Measurements from ENCODE around the gene CD22.
"Not testable (repeated sequence)": the region's sequence is repeated elsewhere in the genome, so short reads cannot be mapped to it uniquely, and the experiment has no call there.

Gene CD22

GRCh38 chr19:35284153-35285094 is 44.6 kb upstream of the CD22 start:
- H3K27me3 ChIP-seq (ENCODE audit: insufficient read depth, poor library complexity, severe bottlenecking): peaks cover 17% of the 10 kb centered on the region
- no peaks in the 10 kb centered on the region for H3K4me1 ChIP-seq (ENCODE audit: insufficient read depth, poor library complexity, severe bottlenecking)
- ATAC-seq (ENCODE audit: low read depth): no peak
- no peaks in the 10 kb centered on the region for H3K36me3 ChIP-seq (ENCODE audit: low read depth)
- no peaks in the 10 kb centered on the region for H3K9me3 ChIP-seq (ENCODE audit: severe bottlenecking)
- no peak overlapping the region for H3K27ac ChIP-seq (ENCODE audit: poor library complexity, severe bottlenecking)
- no peak for DNase-seq (ENCODE audit: low spot score)
- no peak overlapping the region for H3K4me3 ChIP-seq (ENCODE audit: severe bottlenecking)
- TF ChIP-seq CTCF (IDR thresholded peaks at IDR 0.05; ENCODE audit: poor library complexity, severe bottlenecking): no peak

GRCh38 chr19:35285095-35285449 is 43.9 kb upstream of the CD22 start:
- no peak for TF ChIP-seq CTCF (IDR thresholded peaks at IDR 0.05; ENCODE audit: poor library complexity, severe bottlenecking)
- Histone ChIP-seq H3K4me1 (ENCODE audit: insufficient read depth, poor library complexity, severe bottlenecking) (no peaks in the 10 kb centered on the region), H3K27ac (ENCODE audit: poor library complexity, severe bottlenecking) (no peak overlapping the region), H3K36me3 (ENCODE audit: low read depth) (no peaks in the 10 kb centered on the region), H3K4me3 (ENCODE audit: severe bottlenecking) (no peak overlapping the region), H3K27me3 (ENCODE audit: insufficient read depth, poor library complexity, severe bottlenecking) (peaks cover 17% of the 10 kb centered on the region), H3K9me3 (ENCODE audit: severe bottlenecking) (no peaks in the 10 kb centered on the region)
- ATAC-seq (ENCODE audit: low read depth): no peak
- DNase-seq (ENCODE audit: low spot score): no peak

- peaks cover 17% of the 10 kb centered on the region for H3K27me3 ChIP-seq (ENCODE audit: insufficient read depth, poor library complexity, severe bottlenecking)
- not testable (repeated sequence) for DNase-seq (ENCODE audit: low spot score); ATAC-seq (ENCODE audit: low read depth); H3K27ac ChIP-seq (ENCODE audit: poor library complexity, severe bottlenecking); H3K36me3 ChIP-seq (ENCODE audit: low read depth); H3K4me1 ChIP-seq (ENCODE audit: insufficient read depth, poor library complexity, severe bottlenecking); H3K9me3 ChIP-seq (ENCODE audit: severe bottlenecking); H3K4me3 ChIP-seq (ENCODE audit: severe bottlenecking)
Observed at GRCh38 chr19:35285465-35285864, 43.5 kb upstream of the CD22 start.

- not testable (repeated sequence) for H3K4me1 ChIP-seq (ENCODE audit: insufficient read depth, poor library complexity, severe bottlenecking); H3K9me3 ChIP-seq (ENCODE audit: severe bottlenecking); ATAC-seq (ENCODE audit: low read depth); H3K4me3 ChIP-seq (ENCODE audit: severe bottlenecking); DNase-seq (ENCODE audit: low spot score); H3K27ac ChIP-seq (ENCODE audit: poor library complexity, severe bottlenecking); H3K36me3 ChIP-seq (ENCODE audit: low read depth)
- H3K27me3 ChIP-seq (ENCODE audit: insufficient read depth, poor library complexity, severe bottlenecking): peaks cover 19% of the 10 kb centered on the region
Observed at GRCh38 chr19:35286101-35286500, 42.9 kb upstream of the CD22 start.

GRCh38 chr19:35287713-35288112 is 41.3 kb upstream of the CD22 start:
- Histone ChIP-seq H3K27ac (ENCODE audit: poor library complexity, severe bottlenecking) (no peak overlapping the region), H3K4me1 (ENCODE audit: insufficient read depth, poor library complexity, severe bottlenecking) (no peaks in the 10 kb centered on the region), H3K4me3 (ENCODE audit: severe bottlenecking) (no peak overlapping the region), H3K36me3 (ENCODE audit: low read depth) (no peaks in the 10 kb centered on the region), H3K9me3 (ENCODE audit: severe bottlenecking) (no peaks in the 10 kb centered on the region), H3K27me3 (ENCODE audit: insufficient read depth, poor library complexity, severe bottlenecking) (peaks cover 25% of the 10 kb centered on the region)
- ATAC-seq (ENCODE audit: low read depth) (no peak), DNase-seq (ENCODE audit: low spot score) (no peak)
- no peak for TF ChIP-seq CTCF (IDR thresholded peaks at IDR 0.05; ENCODE audit: poor library complexity, severe bottlenecking)

GRCh38 chr19:35288331-35288730 is 40.7 kb upstream of the CD22 start:
- ATAC-seq (ENCODE audit: low read depth) (no peak), DNase-seq (ENCODE audit: low spot score) (no peak)
- peaks cover 25% of the 10 kb centered on the region for H3K27me3 ChIP-seq (ENCODE audit: insufficient read depth, poor library complexity, severe bottlenecking)
- no peak overlapping the region for H3K4me3 ChIP-seq (ENCODE audit: severe bottlenecking)
- H3K9me3 ChIP-seq (ENCODE audit: severe bottlenecking): no peaks in the 10 kb centered on the region
- H3K4me1 ChIP-seq (ENCODE audit: insufficient read depth, poor library complexity, severe bottlenecking): no peaks in the 10 kb centered on the region
- H3K27ac ChIP-seq (ENCODE audit: poor library complexity, severe bottlenecking): no peak overlapping the region
- no peaks in the 10 kb centered on the region for H3K36me3 ChIP-seq (ENCODE audit: low read depth)
- no peak for TF ChIP-seq CTCF (IDR thresholded peaks at IDR 0.05; ENCODE audit: poor library complexity, severe bottlenecking)
